GM12801 (cell line): Measurements from ENCODE around the gene EVC2.

Experiments used
- CTCF ChIP-seq: IDR thresholded peaks from one replicate; pipeline ENCODE4 v1.5.1; 2011; ENCODE audit warnings: control low read depth; ENCODE audit not compliant: insufficient read length; ENCODE audit errors: extremely low read depth

Gene EVC2

GRCh38 chr4:5554376-5554775, 154.0 kb downstream of the EVC2 start:
- no peak for TF ChIP-seq CTCF

- no peak for TF ChIP-seq CTCF
These were observed 154.6 kb downstream of the EVC2 start for GRCh38 chr4:5553801-5554200.

- no peak for TF ChIP-seq CTCF
These were observed 155.9 kb downstream of the EVC2 start for GRCh38 chr4:5552451-5552850.

- no peak for TF ChIP-seq CTCF
These were observed 160.6 kb downstream of the EVC2 start for GRCh38 chr4:5547651-5548249.

GRCh38 chr4:5545271-5545670, 163.1 kb downstream of the EVC2 start:
- no peak for TF ChIP-seq CTCF

- TF ChIP-seq CTCF, result no peak
These were observed 163.6 kb downstream of the EVC2 start for GRCh38 chr4:5544762-5545161.

- no peak for TF ChIP-seq CTCF
These were observed 164.7 kb downstream of the EVC2 start for GRCh38 chr4:5543681-5544080.
